MCF 10A (cell line): ENCODE results near the gene GOLGA6C. TPM values are rescaled to one million over a fixed set of nuclear protein-coding genes. Genes with fewer than 3 reads are reported as not detected.
"Not testable (repeated sequence)": the region's sequence is repeated elsewhere in the genome, so short reads cannot be mapped to it uniquely, and the experiment has no call there.

Experiments used
- BruUV-seq: library from RNA; stranded (reverse); fragments of 400-500 nt; replicated peaks from 2 replicates; lab custom pipeline; 2021; lab: Mats Ljungman, UMichigan
- CTCF ChIA-PET: fragments of 300-600 bp; sonication (Branson Sonifier 250); formaldehyde crosslinking; extraction: SDS; loops from one replicate; lab custom pipeline; 2021; ENCODE audit warnings: antibody characterized with exemption, inconsistent platforms; lab: Yijun Ruan, JAX
- POLR2A ChIA-PET: fragments of 300-600, 350-650 bp; sonication (Branson Sonifier 250); formaldehyde crosslinking; extraction: SDS; loops from one replicate; lab custom pipeline; 2020; ENCODE audit warnings: antibody characterized with exemption, inconsistent platforms; lab: Yijun Ruan, JAX
- DNase-seq: peaks from one replicate; pipeline ENCODE4 v3.0.0-alpha.2; 2018; ENCODE audit not compliant: unreplicated experiment
- H3K27ac Mint-ChIP-seq: one replicate; pipeline ENCODE4 v1.8.0; 2022; ENCODE audit warnings: mild to moderate bottlenecking, low read depth, mixed read lengths; ENCODE audit not compliant: unreplicated experiment
- H3K27me3 Mint-ChIP-seq: one replicate; pipeline ENCODE4 v1.8.0; 2022; ENCODE audit warnings: mixed read lengths; ENCODE audit not compliant: insufficient read depth, unreplicated experiment
- H3K36me3 Mint-ChIP-seq: one replicate; pipeline ENCODE4 v1.8.0; 2022; ENCODE audit warnings: mild to moderate bottlenecking, moderate library complexity, mixed read lengths; ENCODE audit not compliant: insufficient read depth, unreplicated experiment
- H3K4me1 Mint-ChIP-seq: one replicate; pipeline ENCODE4 v1.8.0; 2022; ENCODE audit warnings: mixed read lengths; ENCODE audit not compliant: insufficient read depth, unreplicated experiment
- H3K4me3 Mint-ChIP-seq: one replicate; pipeline ENCODE4 v1.8.0; 2022; ENCODE audit warnings: mild to moderate bottlenecking, moderate library complexity, mixed read lengths; ENCODE audit not compliant: unreplicated experiment
- H3K9me3 Mint-ChIP-seq: one replicate; pipeline ENCODE4 v1.8.0; 2022; ENCODE audit warnings: mixed read lengths; ENCODE audit not compliant: unreplicated experiment
- intact Hi-C: fragments of 100-400 bp; cut with micrococcal nuclease; formaldehyde crosslinking; loops from 2 replicates; pipeline ENCODE4 v1.14.1; 2022
- total RNA-seq: library from RNA; stranded (reverse); gene quantifications from 2 replicates; pipeline ENCODE4 v1.2.3, GENCODE V29; 2022
- TF ChIP-seq, protein P1 (sequence below): fragments of 200-600 bp; IDR thresholded peaks from one replicate; pipeline ENCODE4 v1.8.0; 2022; ENCODE audit warnings: antibody characterized with exemption, mild to moderate bottlenecking; ENCODE audit not compliant: unreplicated experiment

The GOLGA6C gene
- total RNA-seq, 1 experiment from 2014 or later: not detected

DNA sequence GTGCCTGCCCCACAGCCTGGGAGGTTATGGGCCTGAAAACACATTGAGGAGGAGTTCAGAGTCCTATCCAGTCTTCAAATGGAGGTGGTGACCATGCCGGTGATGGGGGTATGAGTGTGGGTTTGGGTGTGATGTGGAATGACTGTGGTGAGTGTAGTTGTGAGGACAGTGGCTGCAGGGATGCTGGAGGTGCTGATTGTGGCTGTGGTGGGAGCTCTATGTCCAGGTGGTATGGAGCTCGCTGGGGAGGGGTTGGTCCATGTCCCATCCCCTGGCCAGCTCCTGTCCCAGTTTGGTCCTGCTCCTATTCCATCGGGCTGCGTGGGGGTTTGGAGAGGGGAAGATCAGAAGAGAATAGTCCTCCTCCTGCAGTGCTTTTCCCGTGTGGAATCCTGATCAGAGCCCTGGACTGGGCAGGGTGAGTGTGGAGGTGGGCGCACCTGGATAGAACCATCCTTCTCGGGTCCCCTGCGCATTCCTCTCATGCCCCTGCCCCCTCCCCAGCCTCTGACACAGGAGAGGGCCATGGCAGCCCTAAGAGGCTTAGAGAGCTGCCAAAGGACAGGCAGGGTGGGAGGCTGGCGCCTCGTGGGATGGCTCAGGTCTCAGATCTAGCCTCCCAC, 23.0 kb upstream of the GOLGA6C start:
- no TSS peak for BruUV-seq
- no peaks in the 10 kb centered on the region for H3K4me1 Mint-ChIP-seq
- H3K27ac Mint-ChIP-seq: no peak overlapping the region
- CTCF ChIA-PET: no interaction called here
- DNase-seq: no peak
- POLR2A ChIA-PET: no interaction called here
- H3K27me3 Mint-ChIP-seq: peaks cover 54% of the 10 kb centered on the region
- no peak overlapping the region for H3K4me3 Mint-ChIP-seq
- TF ChIP-seq, protein P1, sequence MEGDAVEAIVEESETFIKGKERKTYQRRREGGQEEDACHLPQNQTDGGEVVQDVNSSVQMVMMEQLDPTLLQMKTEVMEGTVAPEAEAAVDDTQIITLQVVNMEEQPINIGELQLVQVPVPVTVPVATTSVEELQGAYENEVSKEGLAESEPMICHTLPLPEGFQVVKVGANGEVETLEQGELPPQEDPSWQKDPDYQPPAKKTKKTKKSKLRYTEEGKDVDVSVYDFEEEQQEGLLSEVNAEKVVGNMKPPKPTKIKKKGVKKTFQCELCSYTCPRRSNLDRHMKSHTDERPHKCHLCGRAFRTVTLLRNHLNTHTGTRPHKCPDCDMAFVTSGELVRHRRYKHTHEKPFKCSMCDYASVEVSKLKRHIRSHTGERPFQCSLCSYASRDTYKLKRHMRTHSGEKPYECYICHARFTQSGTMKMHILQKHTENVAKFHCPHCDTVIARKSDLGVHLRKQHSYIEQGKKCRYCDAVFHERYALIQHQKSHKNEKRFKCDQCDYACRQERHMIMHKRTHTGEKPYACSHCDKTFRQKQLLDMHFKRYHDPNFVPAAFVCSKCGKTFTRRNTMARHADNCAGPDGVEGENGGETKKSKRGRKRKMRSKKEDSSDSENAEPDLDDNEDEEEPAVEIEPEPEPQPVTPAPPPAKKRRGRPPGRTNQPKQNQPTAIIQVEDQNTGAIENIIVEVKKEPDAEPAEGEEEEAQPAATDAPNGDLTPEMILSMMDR: no peak
- H3K36me3 Mint-ChIP-seq: no peaks in the 10 kb centered on the region
- intact Hi-C loops: no loop called here
- no peaks in the 10 kb centered on the region for H3K9me3 Mint-ChIP-seq

DNA sequence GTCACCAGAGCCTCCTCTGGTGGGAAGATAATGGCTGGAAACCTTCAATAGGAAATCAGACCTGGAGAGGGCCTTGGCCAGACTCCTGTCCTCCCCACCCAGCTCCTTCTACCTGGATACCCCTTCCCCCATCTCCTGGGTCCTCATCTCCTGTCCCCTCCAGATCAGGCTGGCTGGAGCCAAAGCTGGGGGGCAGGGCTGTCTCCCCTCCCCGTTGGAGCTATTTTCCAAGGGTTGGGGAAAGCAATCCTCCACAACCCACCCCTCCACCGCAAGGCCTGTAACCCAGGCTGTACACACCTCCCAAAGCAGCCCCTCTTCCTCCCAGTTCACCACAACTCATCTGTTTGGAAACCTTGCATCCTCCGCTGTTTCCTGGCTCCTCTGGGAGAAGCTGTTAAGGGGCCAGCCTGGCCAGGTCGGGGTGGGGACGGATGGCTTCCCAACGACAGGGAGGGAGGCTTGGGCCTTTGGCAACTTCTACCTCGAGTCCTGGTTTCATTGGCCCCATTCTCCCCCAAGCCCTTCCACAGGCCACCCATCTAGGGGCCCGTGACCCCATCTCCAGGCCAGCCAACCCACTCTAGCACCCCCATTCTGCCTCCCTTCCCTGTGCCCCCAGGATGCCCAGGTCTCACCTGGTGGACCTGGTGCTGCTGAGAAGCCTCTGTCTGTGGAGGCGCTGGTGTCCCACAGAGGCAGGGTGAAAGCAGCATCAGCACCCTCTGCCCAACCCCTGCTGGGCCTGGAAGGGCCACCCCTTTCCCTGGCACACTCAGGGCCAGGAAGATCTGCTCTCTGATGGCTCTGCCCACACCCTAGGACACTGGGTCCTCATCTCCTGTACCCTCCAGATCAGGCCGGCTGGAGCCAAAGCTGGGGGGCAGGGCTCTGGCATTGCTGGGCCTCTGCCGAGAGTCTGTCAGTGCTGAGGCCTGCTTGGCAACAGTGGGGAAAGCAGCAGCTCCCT, 22.1 kb upstream of the GOLGA6C start:
- Mint-ChIP-seq H3K36me3 (no peaks in the 10 kb centered on the region), H3K4me1 (no peaks in the 10 kb centered on the region), H3K4me3 (no peak overlapping the region), H3K27me3 (peaks cover 61% of the 10 kb centered on the region), H3K27ac (no peak overlapping the region), H3K9me3 (no peaks in the 10 kb centered on the region)
- DNase-seq: no peak
- intact Hi-C loops: no loop called here
- TF ChIP-seq, protein P1: no peak
- no TSS peak for BruUV-seq
- CTCF ChIA-PET: no interaction called here
- POLR2A ChIA-PET: no interaction called here

DNA sequence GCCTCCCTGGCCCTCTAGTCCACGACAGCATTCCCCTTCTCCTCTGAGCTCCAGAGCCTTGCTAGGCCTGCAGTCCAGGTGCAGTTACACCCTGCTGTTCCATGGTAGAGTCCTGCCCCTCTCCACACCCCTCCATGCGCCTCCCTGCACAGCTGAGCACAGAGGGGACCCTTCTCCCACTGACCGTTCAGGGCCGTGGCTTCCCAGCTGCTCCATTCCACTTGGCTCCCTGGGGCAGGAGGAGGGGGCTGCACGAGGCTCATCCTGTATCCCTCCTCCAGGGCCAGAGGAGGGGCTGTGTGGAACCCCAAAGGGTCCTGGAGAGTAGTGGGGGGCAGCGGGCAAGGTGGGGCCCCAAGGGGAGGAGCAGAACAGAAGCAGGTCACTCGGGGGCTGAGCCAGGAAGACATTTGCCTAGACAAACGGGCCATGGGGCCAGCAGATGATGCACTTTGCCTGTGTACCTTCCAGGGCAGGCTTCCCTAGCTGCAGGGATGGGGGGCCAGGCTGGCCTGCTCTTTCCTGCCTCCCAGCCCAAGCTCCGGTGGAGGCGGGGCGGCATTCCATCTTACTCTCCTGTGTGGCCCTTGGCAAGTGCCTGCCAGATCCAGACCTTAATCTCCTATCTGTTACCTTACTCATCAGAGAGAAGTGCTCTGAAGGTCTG, 20.7 kb upstream of the GOLGA6C start:
- Mint-ChIP-seq H3K9me3 (no peaks in the 10 kb centered on the region), H3K4me3 (no peak overlapping the region), H3K27me3 (peaks cover 47% of the 10 kb centered on the region), H3K36me3 (peaks cover 5% of the 10 kb centered on the region), H3K27ac (no peak overlapping the region), H3K4me1 (no peaks in the 10 kb centered on the region)
- no peak for DNase-seq
- CTCF ChIA-PET: no interaction called here
- POLR2A ChIA-PET: no interaction called here
- intact Hi-C loops: no loop called here
- BruUV-seq: no TSS peak
- TF ChIP-seq, protein P1: no peak

DNA sequence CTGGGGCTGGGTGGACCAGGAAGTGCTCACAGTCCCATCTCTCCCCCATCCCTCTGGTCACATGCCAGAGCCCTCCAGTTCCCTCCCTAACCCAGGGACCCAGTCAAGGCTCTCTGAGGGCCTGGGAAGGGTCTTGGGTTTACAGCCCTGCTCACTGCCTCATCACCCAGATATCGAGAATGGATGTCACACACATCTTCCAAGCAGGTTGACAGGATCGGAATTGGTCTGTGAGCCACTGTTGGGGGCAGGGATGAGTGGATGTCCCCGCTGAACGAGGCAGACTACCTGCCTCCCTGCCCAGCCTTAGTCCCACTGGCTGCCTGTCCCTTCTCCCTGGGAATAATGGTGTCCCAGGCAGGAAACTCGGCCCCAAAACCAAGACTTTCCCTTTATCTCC, 20.0 kb upstream of the GOLGA6C start:
- no peak overlapping the region for H3K4me3 Mint-ChIP-seq
- ChIA-PET CTCF (no interaction called here), POLR2A (interaction anchor here (0.5 to 0.7 kb wide), 3 partner anchors 11 to 1088 kb away, joined by 3 read pairs; no protein-coding TSS in a partner anchor)
- H3K9me3 Mint-ChIP-seq: no peaks in the 10 kb centered on the region
- TF ChIP-seq, protein P1: no peak
- H3K4me1 Mint-ChIP-seq: no peaks in the 10 kb centered on the region
- H3K27ac Mint-ChIP-seq: no peak overlapping the region
- peaks cover 40% of the 10 kb centered on the region for H3K27me3 Mint-ChIP-seq
- intact Hi-C loops: no loop called here
- peaks cover 5% of the 10 kb centered on the region for H3K36me3 Mint-ChIP-seq
- DNase-seq: no peak
- no TSS peak for BruUV-seq

DNA sequence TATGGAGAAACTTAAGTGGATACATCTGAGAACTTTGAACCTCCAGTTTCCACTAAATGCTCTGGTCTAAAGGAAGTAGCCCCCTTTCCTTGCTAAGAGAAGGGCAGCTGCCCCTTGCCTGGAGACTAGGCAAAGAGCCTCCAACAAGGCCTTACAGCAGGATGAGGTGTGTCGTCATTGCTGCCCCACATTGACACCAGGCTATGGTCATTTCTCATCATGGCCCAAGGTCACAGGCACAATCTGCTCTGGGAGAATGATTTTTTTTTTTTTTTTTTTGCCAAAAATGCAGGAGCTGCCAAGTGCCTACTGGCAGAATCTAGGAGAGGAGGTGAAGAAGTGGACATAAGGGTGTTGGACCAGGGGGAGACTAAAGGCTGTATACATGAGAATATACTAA, 12.4 kb upstream of the GOLGA6C start:
- H3K27me3 Mint-ChIP-seq: peaks cover 54% of the 10 kb centered on the region
- H3K9me3 Mint-ChIP-seq, POLR2A ChIA-PET, CTCF ChIA-PET, H3K4me1 Mint-ChIP-seq, H3K4me3 Mint-ChIP-seq, BruUV-seq, DNase-seq, intact Hi-C loops, H3K36me3 Mint-ChIP-seq, H3K27ac Mint-ChIP-seq: not testable (repeated sequence)
